SU-DHL-6 (cell line): ENCODE measurements around the gene THSD7B.

Experiments
- H2AFZ ChIP-seq: fragments of 200-600 bp; sonication (generic); 2 replicates; pipeline ENCODE4 v1.6.1; 2014; ENCODE audit warnings: low read depth, mild to moderate bottlenecking, moderate library complexity, mixed read lengths, antibody characterized with exemption, low read length; ENCODE audit not compliant: severe bottlenecking
- H3F3A ChIP-seq: fragments of 200-600 bp; shearing (Covaris generic); 2 replicates; pipeline ENCODE4 v1.6.0; 2016; ENCODE audit warnings: antibody characterized with exemption, mild to moderate bottlenecking; ENCODE audit not compliant: insufficient read depth
- H3K27ac ChIP-seq: fragments of 200-600 bp; sonication (generic); 2 replicates; pipeline ENCODE4 v1.5.1; 2016; ENCODE audit warnings: low read depth, mild to moderate bottlenecking, low read length, moderate library complexity, mixed read lengths
- H3K27me3 ChIP-seq: fragments of 200-600 bp; sonication (generic), shearing (Covaris generic); 2 replicates; pipeline ENCODE4 v1.6.0; 2014; ENCODE audit warnings: mild to moderate bottlenecking, low read length
- H3K36me3 ChIP-seq: fragments of 200-600 bp; sonication (generic); 2 replicates; pipeline ENCODE4 v1.6.1; 2014; ENCODE audit warnings: mild to moderate bottlenecking, low read length, mixed read lengths
- H3K4me2 ChIP-seq: fragments of 300-600, 200-600 bp; shearing (Covaris generic), sonication (generic); 2 replicates; pipeline ENCODE4 v1.6.0; 2014; ENCODE audit warnings: low read length, low read depth, mild to moderate bottlenecking; ENCODE audit not compliant: poor library complexity, severe bottlenecking
- H3K4me3 ChIP-seq: fragments of 200-600 bp; sonication (generic); 2 replicates; pipeline ENCODE4 v1.5.1; 2014; ENCODE audit warnings: antibody characterized with exemption, low read length, mild to moderate bottlenecking, mixed read lengths; ENCODE audit not compliant: insufficient read depth, poor library complexity, severe bottlenecking
- H3K79me2 ChIP-seq: fragments of 200-600 bp; sonication (generic); 2 replicates; pipeline ENCODE4 v1.6.1; 2014; ENCODE audit warnings: mild to moderate bottlenecking, low read length, moderate library complexity; ENCODE audit not compliant: insufficient read depth
- H3K9ac ChIP-seq: fragments of 200-600 bp; sonication (generic); 2 replicates; pipeline ENCODE4 v1.7.0; 2014; ENCODE audit warnings: mild to moderate bottlenecking, low read length
- H3K9me2 ChIP-seq: fragments of 200-600 bp; sonication (generic); replicated peaks from 2 replicates; pipeline ENCODE4 v1.6.1; 2014; ENCODE audit warnings: low read length; ENCODE audit not compliant: insufficient read depth
- H3K9me3 ChIP-seq: fragments of 200-600 bp; sonication (generic); 2 replicates; pipeline ENCODE4 v1.6.1; 2014; ENCODE audit warnings: low read length, mixed read lengths; ENCODE audit not compliant: insufficient read depth
- H4K20me1 ChIP-seq: fragments of 200-600 bp; sonication (generic); 2 replicates; pipeline ENCODE4 v1.6.1; 2014; ENCODE audit warnings: low read depth, mild to moderate bottlenecking, antibody characterized with exemption, low read length, moderate library complexity, mixed read lengths
- EZH2phosphoT487 ChIP-seq: fragments of 200-600 bp; sonication (generic), shearing (Covaris generic); conservative IDR thresholded peaks from 2 replicates; pipeline ENCODE4 v1.6.1; 2018; ENCODE audit warnings: mild to moderate bottlenecking, antibody characterized with exemption, low read length, moderate library complexity, mixed read lengths
- TF ChIP-seq, protein P1 (sequence below): fragments of 200-600 bp; sonication (generic); IDR thresholded peaks from one replicate; pipeline ENCODE4 v1.5.1; 2017; ENCODE audit warnings: antibody characterized with exemption, mild to moderate bottlenecking, low read length, moderate library complexity; ENCODE audit not compliant: insufficient read depth, poor library complexity, severe bottlenecking

Gene THSD7B

DNA sequence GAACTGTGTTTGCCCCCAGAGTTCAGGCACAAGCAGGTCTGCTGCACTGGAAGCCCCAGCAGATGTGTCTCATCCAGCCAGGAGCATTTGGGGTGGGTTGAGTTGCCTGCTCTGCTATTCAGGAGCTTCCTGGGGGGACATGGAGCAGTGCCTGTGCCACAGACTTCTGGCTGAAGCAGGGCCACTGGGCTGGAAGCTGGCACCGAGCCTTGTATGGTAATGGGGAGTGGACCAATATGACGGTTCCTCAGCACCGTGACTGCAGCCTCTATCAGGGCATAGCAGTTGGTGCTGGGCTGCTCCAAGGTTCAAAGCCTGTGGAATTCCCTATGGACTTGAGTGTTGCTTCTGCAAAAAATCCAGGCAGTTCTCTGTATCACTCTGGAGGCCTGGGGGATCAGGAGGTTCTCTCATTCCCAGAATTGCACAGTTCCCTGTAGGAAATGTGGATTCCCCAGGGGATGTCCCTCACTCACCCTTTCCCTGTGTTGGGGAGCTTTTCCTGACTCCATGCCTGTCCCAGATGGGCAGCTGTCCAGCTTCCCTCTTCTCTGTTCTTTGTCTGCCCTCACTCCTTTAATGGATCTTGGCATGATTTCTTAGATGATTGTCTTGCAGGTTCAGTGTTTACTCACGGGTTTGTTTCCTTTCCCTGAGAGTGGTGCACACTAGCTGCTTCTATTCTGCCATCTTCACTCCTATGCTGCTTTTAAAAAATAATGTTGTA, 37.2 kb upstream of the THSD7B start:
- Histone ChIP-seq H3K36me3 (no peaks in the 10 kb centered on the region), H2AFZ (no peak overlapping the region), H3K79me2 (no peaks in the 10 kb centered on the region), H3K4me2 (no peak overlapping the region), H3K9me3 (no peaks in the 10 kb centered on the region), H3K4me3 (no peak overlapping the region), H3K27me3 (no peaks in the 10 kb centered on the region), H3K9ac (no peak overlapping the region), H3K9me2 (no peaks in the 10 kb centered on the region), H3F3A (no peaks in the 10 kb centered on the region), H3K27ac (no peak overlapping the region), H4K20me1 (no peaks in the 10 kb centered on the region)
- TF ChIP-seq, protein P1, sequence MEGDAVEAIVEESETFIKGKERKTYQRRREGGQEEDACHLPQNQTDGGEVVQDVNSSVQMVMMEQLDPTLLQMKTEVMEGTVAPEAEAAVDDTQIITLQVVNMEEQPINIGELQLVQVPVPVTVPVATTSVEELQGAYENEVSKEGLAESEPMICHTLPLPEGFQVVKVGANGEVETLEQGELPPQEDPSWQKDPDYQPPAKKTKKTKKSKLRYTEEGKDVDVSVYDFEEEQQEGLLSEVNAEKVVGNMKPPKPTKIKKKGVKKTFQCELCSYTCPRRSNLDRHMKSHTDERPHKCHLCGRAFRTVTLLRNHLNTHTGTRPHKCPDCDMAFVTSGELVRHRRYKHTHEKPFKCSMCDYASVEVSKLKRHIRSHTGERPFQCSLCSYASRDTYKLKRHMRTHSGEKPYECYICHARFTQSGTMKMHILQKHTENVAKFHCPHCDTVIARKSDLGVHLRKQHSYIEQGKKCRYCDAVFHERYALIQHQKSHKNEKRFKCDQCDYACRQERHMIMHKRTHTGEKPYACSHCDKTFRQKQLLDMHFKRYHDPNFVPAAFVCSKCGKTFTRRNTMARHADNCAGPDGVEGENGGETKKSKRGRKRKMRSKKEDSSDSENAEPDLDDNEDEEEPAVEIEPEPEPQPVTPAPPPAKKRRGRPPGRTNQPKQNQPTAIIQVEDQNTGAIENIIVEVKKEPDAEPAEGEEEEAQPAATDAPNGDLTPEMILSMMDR, result no peak
- TF ChIP-seq EZH2phosphoT487, result no peak

DNA sequence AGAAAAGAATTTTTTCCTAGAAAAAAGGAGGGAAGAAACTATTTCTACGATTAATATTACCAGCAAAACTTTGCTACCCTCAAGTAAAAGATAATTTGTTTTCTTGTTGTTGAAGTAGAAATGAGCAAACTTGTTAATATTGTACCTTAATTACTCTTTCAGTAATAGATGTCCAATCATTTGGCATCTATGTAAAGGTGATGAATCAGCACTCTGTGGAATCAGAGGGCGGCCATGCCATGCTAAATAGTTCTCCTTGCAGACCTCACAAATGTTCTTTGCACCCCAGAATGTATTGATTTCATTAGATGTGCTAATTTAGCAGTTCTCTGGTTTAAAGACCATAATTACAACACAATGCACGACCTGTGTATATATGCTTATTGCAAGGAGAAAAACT, 29.1 kb upstream of the THSD7B start:
- Histone ChIP-seq H3F3A (no peaks in the 10 kb centered on the region), H3K36me3 (no peaks in the 10 kb centered on the region), H2AFZ (no peak overlapping the region), H3K4me3 (no peak overlapping the region), H3K79me2 (no peaks in the 10 kb centered on the region), H3K27ac (no peak overlapping the region), H3K27me3 (no peaks in the 10 kb centered on the region), H3K9me3 (no peaks in the 10 kb centered on the region), H3K4me2 (no peak overlapping the region), H4K20me1 (no peaks in the 10 kb centered on the region), H3K9ac (no peak overlapping the region), H3K9me2 (no peaks in the 10 kb centered on the region)
- TF ChIP-seq EZH2phosphoT487, result no peak
- TF ChIP-seq, protein P1, result no peak

DNA sequence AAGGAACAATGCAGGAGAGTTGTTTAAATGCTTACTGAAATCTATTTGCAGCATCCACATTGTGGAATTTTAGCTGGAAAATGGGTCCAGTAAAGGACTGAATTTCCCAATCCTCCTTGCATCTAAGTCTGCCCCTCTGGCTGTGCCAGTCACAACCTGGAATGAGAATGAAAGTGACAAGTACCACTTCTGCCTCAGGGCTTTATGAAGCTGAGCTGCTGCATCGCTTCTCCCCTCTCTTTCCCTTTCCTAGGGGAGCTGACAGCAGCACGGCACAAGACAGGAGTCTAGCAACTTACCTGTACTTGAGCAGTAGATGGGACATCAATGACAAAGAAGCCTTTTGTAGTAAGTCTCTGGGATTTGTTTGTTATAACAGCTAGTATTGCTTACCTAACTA, 27.3 kb upstream of the THSD7B start:
- no peak for TF ChIP-seq EZH2phosphoT487
- TF ChIP-seq, protein P1, result no peak
- H3F3A ChIP-seq, result no peaks in the 10 kb centered on the region
- no peak overlapping the region for H3K4me3 ChIP-seq
- no peaks in the 10 kb centered on the region for H3K79me2 ChIP-seq
- H3K27me3 ChIP-seq, result no peaks in the 10 kb centered on the region
- H3K27ac ChIP-seq, result no peak overlapping the region
- no peak overlapping the region for H2AFZ ChIP-seq
- no peaks in the 10 kb centered on the region for H3K9me2 ChIP-seq
- H4K20me1 ChIP-seq, result no peaks in the 10 kb centered on the region
- H3K9me3 ChIP-seq, result no peaks in the 10 kb centered on the region
- no peaks in the 10 kb centered on the region for H3K36me3 ChIP-seq
- H3K4me2 ChIP-seq, result no peak overlapping the region
- H3K9ac ChIP-seq, result no peak overlapping the region
